Measurements from ENCODE around the gene UBD. TPM values are rescaled to one million over a fixed set of nuclear protein-coding genes. Genes with fewer than 3 reads are reported as not detected.

UBD gene
- total and polyA plus RNA-seq, 2 experiments from 2014 or later = not detected

- ATAC-seq (no peak), DNase-seq (ENCODE audit: low spot score) (no peak)
- Mint-ChIP-seq H3K36me3 (ENCODE audit: low read depth) (no peaks in the 10 kb centered on the region), H3K4me1 (peaks cover 3% of the 10 kb centered on the region; the same call in 2 of the 3 replicates), H3K27me3 (ENCODE audit: insufficient read depth, low read depth, poor library complexity) (peaks cover 7% of the 10 kb centered on the region), H3K4me3 (no peak overlapping the region), H3K9me3 (no peaks in the 10 kb centered on the region; the same call in 1 of the 3 replicates), H3K27ac (no peak overlapping the region)
- H3K79me2 ChIP-seq (replicated peaks; ENCODE audit: insufficient read depth) = no peaks in the 10 kb centered on the region
- H3K27ac ChIP-seq (ENCODE audit: low read depth) = no peak overlapping the region
- no peak overlapping the region for H3K4me2 ChIP-seq
- no peaks in the 10 kb centered on the region for H3F3A ChIP-seq (replicated peaks; ENCODE audit: low read depth)
- H4K20me1 ChIP-seq (replicated peaks; ENCODE audit: insufficient read depth) = no peaks in the 10 kb centered on the region
- H2AFZ ChIP-seq = no peak overlapping the region
- TF ChIP-seq ZNF462 (CRISPR knock-in tag; IDR thresholded peaks at IDR 0.05) (no peak), POLR2AphosphoS5 (IDR thresholded peaks at IDR 0.05; ENCODE audit: low read depth) (no peak), EZH2 (IDR thresholded peaks at IDR 0.05; ENCODE audit: low read depth, unreplicated experiment) (no peak), STAT1 (IDR thresholded peaks at IDR 0.05; ENCODE audit: unreplicated experiment) (no peak), CTCF (conservative IDR thresholded peaks at IDR 0.05; ENCODE audit: low read depth in 2 of 2) (no peak), CREB1 (CRISPR knock-in tag; IDR thresholded peaks at IDR 0.05; ENCODE audit: low read depth) (no peak), ZNF331 (CRISPR knock-in tag; IDR thresholded peaks at IDR 0.05; ENCODE audit: low read depth) (no peak), REST (IDR thresholded peaks at IDR 0.05; ENCODE audit: unreplicated experiment) (no peak), JUNB (IDR thresholded peaks at IDR 0.05; ENCODE audit: unreplicated experiment) (no peak), ETS1 (IDR thresholded peaks at IDR 0.05) (no peak), EZH2phosphoT487 (IDR thresholded peaks at IDR 0.05; ENCODE audit: unreplicated experiment) (no peak), NANOG (IDR thresholded peaks at IDR 0.05; ENCODE audit: borderline replicate concordance) (no peak), ZNF114 (CRISPR knock-in tag; IDR thresholded peaks at IDR 0.05) (no peak)
- H3K36me3 ChIP-seq (ENCODE audit: insufficient read depth) = no peaks in the 10 kb centered on the region
- H3K9me2 ChIP-seq (ENCODE audit: insufficient read depth) = 0 out of 2 replicates have a peak, but pooled peaks cover 8% of the 10 kb centered on the region
- H3K27me3 ChIP-seq (ENCODE audit: insufficient read depth) = no peaks in the 10 kb centered on the region
- H3K4me1 ChIP-seq (ENCODE audit: insufficient read depth) = no peaks in the 10 kb centered on the region
- no peak overlapping the region for H3K4me3 ChIP-seq
Observed at GRCh38 chr6:29530671-29531310, 28.7 kb downstream of the UBD start.
